A673 (cell line): Measurements from ENCODE around the gene EEF1A2.

Experiments used
- CTCF ChIP-seq: fragments of 300-800, 200-600 bp; sonication (generic); conservative IDR thresholded peaks from 2 replicates; pipeline ENCODE4 v1.5.1; 2017; ENCODE audit warnings: low read depth, mild to moderate bottlenecking, antibody characterized with exemption, low read length, moderate library complexity, mixed read lengths
- EZH2 ChIP-seq: fragments of 200-600 bp; sonication (generic); IDR thresholded peaks from 2 replicates; pipeline ENCODE4 v1.6.1; 2017; ENCODE audit warnings: borderline replicate concordance, low read depth, mild to moderate bottlenecking, mixed read lengths, antibody characterized with exemption, low read length; ENCODE audit not compliant: poor library complexity, severe bottlenecking

GRCh38 chr20:63534427-63534830 lies 35.5 kb upstream of the EEF1A2 start:
- TF ChIP-seq CTCF (no peak), EZH2 (no peak)
